Activated naive CD4-positive, alpha-beta T cell treated with anti-CD3 and anti-CD28 coated beads, Interleukin-2, amount 10 ng/mL, durations not matched to agents 7 days and 5 days (primary cell): Measurements from ENCODE around the gene MOB3B.

Source experiments
- CTCF ChIA-PET: fragments of 350-600 bp; sonication (Branson Sonifier 250); formaldehyde crosslinking; loops from one replicate; lab custom pipeline; 2021; ENCODE audit warnings: antibody characterized with exemption; lab: Charles Lee
- DNase-seq: peaks from one replicate; pipeline ENCODE4 v3.0.0-alpha.2; 2020
- H3K27ac Mint-ChIP-seq: one replicate; pipeline ENCODE4 v1.8.0; 2021; ENCODE audit warnings: mild to moderate bottlenecking, moderate library complexity, mixed read lengths
- H3K27me3 Mint-ChIP-seq: one replicate; pipeline ENCODE4 v1.8.0; 2021; ENCODE audit warnings: mild to moderate bottlenecking, mixed read lengths
- H3K36me3 Mint-ChIP-seq: one replicate; pipeline ENCODE4 v1.8.0; 2021; ENCODE audit warnings: mixed read lengths
- H3K4me1 Mint-ChIP-seq: one replicate; pipeline ENCODE4 v1.8.0; 2021; ENCODE audit warnings: mixed read lengths
- H3K4me3 Mint-ChIP-seq: one replicate; pipeline ENCODE4 v1.8.0; 2021; ENCODE audit warnings: mild to moderate bottlenecking, moderate library complexity, mixed read lengths
- H3K9me3 Mint-ChIP-seq: one replicate; pipeline ENCODE4 v1.8.0; 2021; ENCODE audit warnings: mixed read lengths

The MOB3B gene

GRCh38 chr9:27279611-27280010 lies 250.0 kb downstream of the MOB3B start:
- CTCF ChIA-PET: interaction anchor here (1.1 kb wide), 1 partner anchor 11 kb away, joined by 4 read pairs; no protein-coding TSS in a partner anchor
- no peak overlapping the region for H3K27ac Mint-ChIP-seq

GRCh38 chr9:27278374-27278773 lies 251.2 kb downstream of the MOB3B start:
- Mint-ChIP-seq H3K9me3 (no peaks in the 10 kb centered on the region), H3K27me3 (peaks cover 14% of the 10 kb centered on the region), H3K4me1 (no peaks in the 10 kb centered on the region), H3K27ac (no peak overlapping the region), H3K36me3 (no peaks in the 10 kb centered on the region), H3K4me3 (no peak overlapping the region)
- CTCF ChIA-PET: interaction anchor here (0.9 kb wide), 1 partner anchor 248 kb away, joined by 3 read pairs; no protein-coding TSS in a partner anchor
- DNase-seq: no peak

More at GRCh38 chr9:27279611-27280010, 250.0 kb downstream of the MOB3B start:
- no peak for DNase-seq
- no peak overlapping the region for H3K4me3 Mint-ChIP-seq
- no peaks in the 10 kb centered on the region for H3K9me3 Mint-ChIP-seq
- H3K27me3 Mint-ChIP-seq: peaks cover 14% of the 10 kb centered on the region
- no peaks in the 10 kb centered on the region for H3K4me1 Mint-ChIP-seq
- no peaks in the 10 kb centered on the region for H3K36me3 Mint-ChIP-seq

- H3K4me1 Mint-ChIP-seq: no peaks in the 10 kb centered on the region
- H3K9me3 Mint-ChIP-seq: no peaks in the 10 kb centered on the region
- peaks cover 5% of the 10 kb centered on the region for H3K27me3 Mint-ChIP-seq
- DNase-seq: no peak
- CTCF ChIA-PET: interaction anchor here (0.8 to 0.9 kb wide), 2 partner anchors 11 to 15 kb away, joined by 3 read pairs; no protein-coding TSS in a partner anchor
- no peak overlapping the region for H3K27ac Mint-ChIP-seq
- no peak overlapping the region for H3K4me3 Mint-ChIP-seq
- no peaks in the 10 kb centered on the region for H3K36me3 Mint-ChIP-seq
These were observed 253.2 kb downstream of the MOB3B start for GRCh38 chr9:27276193-27277030.
